Neutrophil (primary cell): ENCODE results near the gene KIF26B.

ENCODE experiments used
- H3K27ac ChIP-seq: fragments of 200-600 bp; sonication (generic); 2 replicates; pipeline ENCODE4 v1.5.1; 2016; ENCODE audit warnings: mild to moderate bottlenecking, moderate library complexity
- H3K27me3 ChIP-seq: fragments of 200-600 bp; sonication (generic); 2 replicates; pipeline ENCODE4 v1.6.0; 2016; ENCODE audit warnings: mild to moderate bottlenecking
- H3K36me3 ChIP-seq: fragments of 200-600 bp; sonication (generic); 2 replicates; pipeline ENCODE4 v1.5.1; 2017
- H3K4me1 ChIP-seq, 2 experiments: fragments of 200-600 bp in 1 of 2; sonication (generic) in 1 of 2; 1 replicate in 1 of 2; 2 replicates in 1 of 2; pipeline versions ENCODE4 v1.5.1 to v1.6.1; 2013 to 2016; ENCODE audit warnings: low read depth in 1 of 2, low read length in 1 of 2, mild to moderate bottlenecking in 1 of 2, moderate library complexity in 1 of 2; ENCODE audit not compliant: control insufficient read depth in 1 of 2, insufficient read depth in 1 of 2
- H3K4me3 ChIP-seq, 2 experiments: fragments of 200-600 bp in 1 of 2; sonication (generic) in 1 of 2; 1 replicate in 1 of 2; 2 replicates in 1 of 2; pipeline ENCODE4 v1.5.1; 2013 to 2016; ENCODE audit warnings: low read depth in 1 of 2, low read length in 1 of 2, mild to moderate bottlenecking in 1 of 2, moderate library complexity in 1 of 2
- H3K9me3 ChIP-seq: fragments of 200-600 bp; sonication (generic); 2 replicates; pipeline ENCODE4 v1.5.1; 2016
- CTCF ChIP-seq: fragments of 200-600 bp; sonication (generic); IDR thresholded peaks from 2 replicates; pipeline ENCODE4 v1.5.1; 2016; ENCODE audit warnings: antibody characterized with exemption

The KIF26B gene

GRCh38 chr1:245656189-245656717 lies 501.5 kb downstream of the KIF26B start:
- Histone ChIP-seq H3K27ac (no peak overlapping the region), H3K27me3 (no peaks in the 10 kb centered on the region)

GRCh38 chr1:245657371-245657770 lies 502.6 kb downstream of the KIF26B start:
- Histone ChIP-seq H3K4me1 (no peaks in the 10 kb centered on the region), H3K27me3 (no peaks in the 10 kb centered on the region), H3K4me3 (no peak overlapping the region), H3K9me3 (no peaks in the 10 kb centered on the region), H3K36me3 (no peaks in the 10 kb centered on the region), H3K27ac (no peak overlapping the region)
- no peak for TF ChIP-seq CTCF

More at GRCh38 chr1:245656189-245656717, 501.5 kb downstream of the KIF26B start:
- Histone ChIP-seq H3K4me3 (no peak overlapping the region), H3K9me3 (no peaks in the 10 kb centered on the region), H3K4me1 (no peaks in the 10 kb centered on the region), H3K36me3 (no peaks in the 10 kb centered on the region)
- no peak for TF ChIP-seq CTCF

DNA sequence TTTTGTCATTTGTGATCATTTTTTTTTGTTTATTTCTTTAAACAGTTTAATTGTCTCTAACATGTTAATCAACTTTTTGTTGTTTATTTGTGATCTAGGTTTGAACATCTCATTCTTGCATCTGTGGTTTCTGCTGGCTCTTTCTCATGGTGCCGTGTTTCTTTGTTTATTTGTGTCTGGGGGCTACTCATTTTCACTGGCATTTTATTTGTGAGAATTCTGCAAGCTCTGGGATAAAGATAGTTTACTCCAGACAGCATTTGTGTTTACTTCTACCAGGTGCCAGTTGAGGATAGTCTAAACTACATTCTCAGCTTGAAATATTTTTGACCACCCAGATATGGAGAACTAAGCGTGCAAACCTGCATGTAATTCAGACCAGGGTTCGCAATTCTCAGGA lies 508.6 kb downstream of the KIF26B start:
- no peaks in the 10 kb centered on the region for H3K4me1 ChIP-seq
- no peak overlapping the region for H3K27ac ChIP-seq
- TF ChIP-seq CTCF, result no peak
- H3K9me3 ChIP-seq, result no peaks in the 10 kb centered on the region
- H3K36me3 ChIP-seq, result no peaks in the 10 kb centered on the region
- no peaks in the 10 kb centered on the region for H3K27me3 ChIP-seq
- no peak overlapping the region for H3K4me3 ChIP-seq

GRCh38 chr1:245663841-245664240 lies 509.1 kb downstream of the KIF26B start:
- no peak for TF ChIP-seq CTCF
- H3K9me3 ChIP-seq, result no peaks in the 10 kb centered on the region
- H3K27ac ChIP-seq, result no peak overlapping the region
- no peaks in the 10 kb centered on the region for H3K27me3 ChIP-seq
- H3K4me3 ChIP-seq, result no peak overlapping the region
- H3K36me3 ChIP-seq, result no peaks in the 10 kb centered on the region
- no peaks in the 10 kb centered on the region for H3K4me1 ChIP-seq

DNA sequence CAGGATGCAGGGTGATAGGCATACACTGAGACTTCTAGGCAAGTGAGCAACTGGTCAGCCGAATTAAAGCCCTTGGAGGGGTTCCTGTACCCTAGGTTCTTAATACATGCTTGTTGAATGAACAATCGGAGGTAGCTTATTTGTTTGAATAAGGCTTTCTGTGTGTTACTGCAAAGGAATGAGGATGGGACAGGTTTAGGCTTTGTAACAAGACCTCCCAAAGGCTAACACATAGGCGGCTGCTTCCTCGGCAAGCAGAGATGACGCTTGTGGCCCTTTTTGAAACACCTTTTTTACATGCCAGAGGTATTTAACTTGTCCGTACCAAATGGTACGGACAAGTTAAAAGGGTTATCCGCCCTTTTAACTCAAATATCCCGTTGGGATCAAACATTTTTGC lies 511.6 kb downstream of the KIF26B start:
- Histone ChIP-seq H3K36me3 (no peaks in the 10 kb centered on the region), H3K27me3 (no peaks in the 10 kb centered on the region), H3K9me3 (no peaks in the 10 kb centered on the region), H3K27ac (no peak overlapping the region), H3K4me1 (no peaks in the 10 kb centered on the region), H3K4me3 (no peak overlapping the region)
- no peak for TF ChIP-seq CTCF

DNA sequence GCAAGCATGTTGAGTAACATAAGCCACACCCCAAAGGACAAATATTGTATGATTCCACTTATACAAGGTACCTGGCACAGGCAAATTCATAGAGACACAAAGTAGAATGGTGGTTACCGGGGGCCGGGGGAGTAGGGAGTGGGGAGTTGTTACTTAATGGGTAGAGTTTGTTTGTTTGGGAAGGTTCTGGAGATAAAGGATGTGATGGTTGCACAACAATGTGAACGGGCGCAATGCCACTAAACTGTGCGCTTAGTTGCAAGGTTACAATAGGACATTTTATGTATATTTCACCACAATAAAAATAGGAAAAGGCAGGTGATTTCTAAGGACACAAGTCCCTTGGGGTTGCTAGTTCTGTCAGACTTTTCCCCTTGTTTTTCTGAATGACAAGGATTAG lies 516.6 kb downstream of the KIF26B start:
- Histone ChIP-seq H3K4me3 (no peak overlapping the region), H3K36me3 (no peaks in the 10 kb centered on the region), H3K9me3 (no peaks in the 10 kb centered on the region), H3K27me3 (no peaks in the 10 kb centered on the region), H3K4me1 (no peaks in the 10 kb centered on the region), H3K27ac (no peak overlapping the region)
- no peak for TF ChIP-seq CTCF
